GM12865 (cell line): ENCODE results near the gene C3orf80.
"Not testable (repeated sequence)": the region's sequence is repeated elsewhere in the genome, so short reads cannot be mapped to it uniquely, and the experiment has no call there.

Source experiments
- DNase-seq: peaks from one replicate; pipeline ENCODE4 v3.0.0; 2010; ENCODE audit warnings: low read depth
- H3K4me3 ChIP-seq: 2 replicates; pipeline ENCODE4 v1.5.1; 2011; ENCODE audit warnings: mild to moderate bottlenecking, low read depth, low read length, control low read depth
- TF ChIP-seq, protein P1 (sequence below): IDR thresholded peaks from 2 replicates; pipeline ENCODE4 v1.5.1; 2011; ENCODE audit warnings: low read length, control low read depth, low read depth, inconsistent platforms; ENCODE audit not compliant: insufficient read depth; ENCODE audit errors: missing control alignments

C3orf80 gene

DNA sequence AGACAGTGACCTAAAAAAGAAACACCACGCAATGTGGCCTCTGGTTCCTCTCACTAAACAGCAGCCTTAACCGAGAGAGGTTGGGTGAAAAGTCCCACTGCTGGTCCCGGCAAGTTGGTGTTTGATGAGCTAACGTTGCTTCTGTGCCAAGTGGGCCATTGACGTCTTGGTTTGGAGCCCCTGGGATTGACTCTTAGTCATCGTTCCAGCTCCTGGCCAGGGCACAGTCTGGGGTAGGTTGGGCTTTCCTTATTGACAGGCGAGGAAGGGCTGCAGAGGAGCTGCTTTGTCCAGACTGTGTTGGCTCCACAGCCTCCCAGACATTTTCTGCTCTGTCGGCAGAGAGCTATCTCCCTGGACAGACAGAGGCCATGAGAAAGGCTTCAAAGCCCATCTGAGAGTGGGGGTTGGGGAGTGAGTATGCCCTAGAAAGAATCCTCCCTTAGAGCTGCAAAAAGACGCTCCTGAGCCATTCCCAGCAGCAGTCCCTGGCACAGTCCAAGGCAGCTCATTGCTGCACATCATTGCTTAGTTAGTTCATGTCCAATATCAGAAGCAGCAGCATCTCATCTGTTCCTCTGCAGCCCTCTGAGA is 28.6 kb upstream of the C3orf80 start:
- no peak overlapping the region for H3K4me3 ChIP-seq
- no peak for DNase-seq
- TF ChIP-seq, protein P1, sequence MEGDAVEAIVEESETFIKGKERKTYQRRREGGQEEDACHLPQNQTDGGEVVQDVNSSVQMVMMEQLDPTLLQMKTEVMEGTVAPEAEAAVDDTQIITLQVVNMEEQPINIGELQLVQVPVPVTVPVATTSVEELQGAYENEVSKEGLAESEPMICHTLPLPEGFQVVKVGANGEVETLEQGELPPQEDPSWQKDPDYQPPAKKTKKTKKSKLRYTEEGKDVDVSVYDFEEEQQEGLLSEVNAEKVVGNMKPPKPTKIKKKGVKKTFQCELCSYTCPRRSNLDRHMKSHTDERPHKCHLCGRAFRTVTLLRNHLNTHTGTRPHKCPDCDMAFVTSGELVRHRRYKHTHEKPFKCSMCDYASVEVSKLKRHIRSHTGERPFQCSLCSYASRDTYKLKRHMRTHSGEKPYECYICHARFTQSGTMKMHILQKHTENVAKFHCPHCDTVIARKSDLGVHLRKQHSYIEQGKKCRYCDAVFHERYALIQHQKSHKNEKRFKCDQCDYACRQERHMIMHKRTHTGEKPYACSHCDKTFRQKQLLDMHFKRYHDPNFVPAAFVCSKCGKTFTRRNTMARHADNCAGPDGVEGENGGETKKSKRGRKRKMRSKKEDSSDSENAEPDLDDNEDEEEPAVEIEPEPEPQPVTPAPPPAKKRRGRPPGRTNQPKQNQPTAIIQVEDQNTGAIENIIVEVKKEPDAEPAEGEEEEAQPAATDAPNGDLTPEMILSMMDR: no peak

DNA sequence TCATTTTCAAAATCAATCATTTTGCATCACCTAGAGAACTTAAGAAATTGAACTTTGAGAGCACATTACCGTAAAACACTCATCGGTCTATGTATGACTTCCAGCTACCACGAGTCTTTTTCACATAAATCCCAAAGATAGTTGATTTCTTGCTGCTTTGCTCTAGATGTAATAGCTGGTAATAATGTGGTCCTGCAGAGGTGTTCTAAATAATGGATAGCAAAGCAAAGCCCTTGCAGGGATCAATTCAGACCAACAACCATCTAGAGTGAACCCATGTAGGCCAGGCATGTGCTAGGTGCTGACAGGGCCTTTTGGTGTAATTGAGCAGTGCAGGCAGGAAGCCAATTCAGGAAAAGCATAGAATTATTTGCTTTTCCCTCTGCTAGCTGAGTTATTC is 26.1 kb upstream of the C3orf80 start:
- TF ChIP-seq, protein P1: no peak
- H3K4me3 ChIP-seq: no peak overlapping the region
- no peak for DNase-seq

DNA sequence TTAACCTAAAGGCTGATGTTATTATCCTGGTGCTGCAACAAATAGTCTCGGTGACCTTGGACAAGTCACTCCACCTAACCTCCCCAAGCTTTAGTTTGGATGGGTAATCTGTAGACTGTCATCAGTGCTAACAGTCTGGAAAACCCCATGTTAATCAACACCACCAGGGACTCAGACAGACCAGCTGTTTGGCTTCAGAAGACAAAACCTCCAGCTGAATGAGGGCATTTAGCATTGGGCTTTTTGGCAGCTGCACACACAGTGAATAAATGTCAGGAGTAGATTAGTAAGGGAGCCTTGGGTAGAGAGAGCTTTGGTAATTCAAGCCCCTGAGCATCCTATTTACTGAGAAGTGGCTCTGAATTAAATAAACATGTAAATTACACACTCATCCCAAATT is 24.9 kb upstream of the C3orf80 start:
- TF ChIP-seq, protein P1: no peak
- DNase-seq: peak; percentile 30
- no peak overlapping the region for H3K4me3 ChIP-seq

DNA sequence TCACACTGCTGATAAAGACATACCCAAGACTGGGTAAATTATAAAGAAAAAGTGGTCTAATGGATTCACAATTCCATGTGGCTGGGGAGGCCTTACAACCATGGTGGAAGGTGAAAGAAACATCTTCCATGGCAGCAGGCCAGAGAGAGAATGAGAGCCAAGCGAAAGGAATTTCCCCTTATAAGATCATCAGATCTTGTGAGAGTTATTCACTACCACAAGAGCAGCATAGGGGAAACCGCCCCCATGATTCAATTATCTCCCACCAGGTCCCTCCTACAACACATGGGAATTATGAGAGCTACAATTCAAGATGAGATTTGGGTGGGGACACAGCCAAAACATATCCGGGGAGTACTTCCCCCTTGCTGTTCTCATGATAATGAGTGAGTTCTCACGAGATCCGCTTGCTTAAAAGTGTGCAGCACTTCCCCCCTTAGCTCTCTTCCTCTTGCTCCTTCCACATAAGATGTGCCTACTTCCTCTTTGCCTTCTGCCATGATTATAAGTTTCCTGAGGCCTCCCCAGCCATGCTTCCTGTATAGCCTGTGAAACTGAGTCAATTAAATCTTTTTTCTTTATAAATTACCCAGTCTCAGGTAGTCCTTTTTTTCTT is 20.7 kb upstream of the C3orf80 start:
- not testable (repeated sequence) for DNase-seq, H3K4me3 ChIP-seq

DNA sequence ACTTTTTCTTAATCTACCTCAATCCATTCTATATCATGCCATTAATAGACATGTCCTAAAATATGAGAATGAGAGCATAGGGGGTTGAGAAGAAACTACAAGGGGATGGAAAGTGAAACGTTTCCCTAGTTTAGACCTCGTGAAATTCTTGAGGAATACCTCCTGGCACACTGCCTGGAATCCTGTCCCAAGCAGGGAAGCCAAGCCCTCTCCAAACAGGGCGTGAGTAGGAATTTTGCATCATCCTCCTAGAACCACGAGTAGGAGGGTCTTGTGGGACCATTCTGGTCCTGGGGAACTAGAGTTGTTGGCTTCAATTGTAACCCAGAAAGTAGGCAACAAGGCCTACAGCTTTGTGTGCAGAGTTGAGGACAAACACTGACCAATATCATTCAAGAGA is 19.6 kb upstream of the C3orf80 start:
- TF ChIP-seq, protein P1: no peak
- no peak for DNase-seq
- no peak overlapping the region for H3K4me3 ChIP-seq

DNA sequence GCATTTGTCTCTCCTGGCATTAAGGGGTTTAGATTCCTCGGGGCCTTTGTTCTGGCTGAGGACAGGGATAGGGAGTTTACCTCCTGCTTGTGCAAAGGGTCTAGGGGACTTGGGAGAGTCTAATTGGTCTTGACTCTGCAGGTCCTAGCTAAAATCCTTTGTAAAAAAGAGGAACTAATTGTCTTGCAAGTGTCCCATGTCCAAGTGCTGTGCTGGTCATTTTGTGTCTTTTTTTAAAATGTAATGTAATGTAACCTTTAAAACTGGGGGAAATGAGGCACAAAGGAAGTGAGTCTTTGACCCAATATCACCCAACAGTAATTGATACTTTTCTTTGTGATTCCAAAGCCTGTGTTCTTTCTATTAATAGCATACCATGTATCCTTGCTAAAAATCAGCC is 14.9 kb upstream of the C3orf80 start:
- H3K4me3 ChIP-seq: no peak overlapping the region
- no peak for DNase-seq
- TF ChIP-seq, protein P1: no peak

DNA sequence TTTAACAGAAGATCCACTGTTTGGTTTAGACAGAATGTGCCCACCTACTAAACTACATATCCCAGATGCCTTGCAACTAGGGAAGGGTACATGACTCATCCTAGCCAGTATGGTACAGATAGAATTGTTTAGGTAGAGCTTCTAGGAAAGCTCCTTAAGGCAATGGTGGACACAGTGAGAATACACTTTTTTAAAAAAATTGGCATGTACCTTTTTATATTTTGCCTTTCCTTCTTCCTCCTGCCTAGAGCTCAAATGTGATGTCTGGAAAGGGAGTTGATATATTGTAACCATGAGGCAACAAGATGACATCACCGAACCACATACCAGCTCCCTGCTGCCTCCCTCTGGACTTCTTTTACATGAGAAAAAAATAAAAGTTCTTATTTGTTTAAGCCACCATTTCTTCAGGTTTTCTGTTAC is 14.4 kb upstream of the C3orf80 start:
- peak; percentile 44 for DNase-seq
- no peak overlapping the region for H3K4me3 ChIP-seq
- TF ChIP-seq, protein P1: peak; percentile 21
